ENCODE measurements around the gene OR9I1. TPM values are rescaled to one million over a fixed set of nuclear protein-coding genes. Genes with fewer than 3 reads are reported as not detected.

The OR9I1 gene
- total RNA-seq (2022; extraction: Qiagen RNA extraction): not detected in 5 replicates

GRCh38 chr11:58125469-58125868 is at the start of gene OR9I1:
Gene OR9I1, minus strand, starts transcription at chr11:58125530. Its CDS starts 6,086 bp downstream, at chr11:58119444.

Other genes starting within 250 kb of the OR9I1 start
- not detected in 5 replicates for gene OR9Q1, start 101.6 kb downstream of the OR9I1 start, total RNA-seq (2022; extraction: Qiagen RNA extraction)
- not detected in 5 replicates for gene OR6Q1, start 94.6 kb downstream of the OR9I1 start, total RNA-seq (2022; extraction: Qiagen RNA extraction)
- not detected in 5 replicates for gene OR9Q2, start 63.5 kb upstream of the OR9I1 start, total RNA-seq (2022; extraction: Qiagen RNA extraction)
- not detected in 5 replicates for gene OR1S2, start 78.6 kb upstream of the OR9I1 start, total RNA-seq (2022; extraction: Qiagen RNA extraction)
- gene OR1S1, start 87.2 kb upstream of the OR9I1 start, total RNA-seq (2022; extraction: Qiagen RNA extraction): not detected in 5 replicates
- gene OR10Q1, start 103.4 kb upstream of the OR9I1 start, total RNA-seq (2022; extraction: Qiagen RNA extraction): not detected in 5 replicates
- not detected in 5 replicates for gene OR10W1, start 142.7 kb upstream of the OR9I1 start, total RNA-seq (2022; extraction: Qiagen RNA extraction)
- gene OR5B17, start 233.5 kb upstream of the OR9I1 start, total RNA-seq (2022; extraction: Qiagen RNA extraction): not detected in 5 replicates